ENCODE results near the gene WDR4.

DNA sequence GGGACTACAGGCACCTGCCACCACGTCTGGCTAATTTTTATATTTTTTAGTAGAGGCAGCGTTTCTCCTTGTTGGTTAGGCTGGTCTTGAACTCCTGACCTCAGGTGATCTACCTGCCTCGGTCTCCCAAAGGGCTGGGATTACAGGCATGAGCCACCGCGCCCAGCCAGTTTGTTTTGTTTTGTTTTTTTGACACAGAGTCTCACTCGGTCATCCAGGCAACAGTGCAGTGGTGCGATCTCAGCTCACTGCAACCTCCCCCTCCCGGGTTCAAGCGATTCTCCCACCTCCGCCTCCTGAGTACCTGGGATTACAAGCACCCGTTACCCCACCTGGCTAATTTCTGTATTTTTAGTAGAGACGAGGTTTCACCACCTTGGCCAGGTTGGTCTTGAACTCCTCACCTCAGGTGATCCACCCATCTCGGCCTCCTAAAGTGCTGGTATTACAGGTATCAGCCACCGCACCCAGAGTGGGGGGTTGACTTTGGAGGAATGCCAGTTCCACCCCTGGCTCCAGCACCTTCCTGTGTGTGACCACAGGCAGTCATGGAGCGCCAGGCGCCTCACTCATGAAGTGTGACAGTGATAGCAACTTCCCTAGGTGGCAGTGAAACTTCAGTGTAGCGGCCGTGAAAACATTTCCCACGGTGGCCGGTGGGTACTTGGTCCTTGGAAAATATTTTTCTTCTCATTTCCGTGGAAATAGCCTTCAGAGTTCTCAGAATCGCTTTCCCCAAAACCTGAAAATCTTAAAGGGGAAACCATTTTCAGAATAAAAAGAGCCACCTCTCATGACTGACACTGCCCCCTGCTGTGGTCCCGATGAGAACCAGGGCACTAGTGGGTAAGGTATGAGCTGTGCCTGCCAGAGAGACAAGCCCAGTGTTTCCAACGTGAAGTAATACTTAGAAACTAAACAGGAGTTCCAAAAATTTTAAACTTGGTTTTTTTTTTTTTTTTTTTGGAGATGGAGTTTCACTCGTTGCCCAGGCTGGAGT lies 48.6 kb downstream of the WDR4 start:
- TF ChIP-seq EZH2 (IDR thresholded peaks at IDR 0.05), result no peak
- TF ChIP-seq, protein P1, sequence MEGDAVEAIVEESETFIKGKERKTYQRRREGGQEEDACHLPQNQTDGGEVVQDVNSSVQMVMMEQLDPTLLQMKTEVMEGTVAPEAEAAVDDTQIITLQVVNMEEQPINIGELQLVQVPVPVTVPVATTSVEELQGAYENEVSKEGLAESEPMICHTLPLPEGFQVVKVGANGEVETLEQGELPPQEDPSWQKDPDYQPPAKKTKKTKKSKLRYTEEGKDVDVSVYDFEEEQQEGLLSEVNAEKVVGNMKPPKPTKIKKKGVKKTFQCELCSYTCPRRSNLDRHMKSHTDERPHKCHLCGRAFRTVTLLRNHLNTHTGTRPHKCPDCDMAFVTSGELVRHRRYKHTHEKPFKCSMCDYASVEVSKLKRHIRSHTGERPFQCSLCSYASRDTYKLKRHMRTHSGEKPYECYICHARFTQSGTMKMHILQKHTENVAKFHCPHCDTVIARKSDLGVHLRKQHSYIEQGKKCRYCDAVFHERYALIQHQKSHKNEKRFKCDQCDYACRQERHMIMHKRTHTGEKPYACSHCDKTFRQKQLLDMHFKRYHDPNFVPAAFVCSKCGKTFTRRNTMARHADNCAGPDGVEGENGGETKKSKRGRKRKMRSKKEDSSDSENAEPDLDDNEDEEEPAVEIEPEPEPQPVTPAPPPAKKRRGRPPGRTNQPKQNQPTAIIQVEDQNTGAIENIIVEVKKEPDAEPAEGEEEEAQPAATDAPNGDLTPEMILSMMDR (IDR thresholded peaks at IDR 0.05), result no peak
